Measurements from ENCODE around the gene B9D2.

- TF ChIP-seq CTCF (IDR thresholded peaks at IDR 0.05) (no peak), EZH2phosphoT487 (IDR thresholded peaks at IDR 0.05) (no peak), EZH2 (IDR thresholded peaks at IDR 0.05) (no peak)
Measured at GRCh38 chr19:41323430-41324125, 40.4 kb downstream of the B9D2 start.

Measured in neural progenitor cell (in vitro differentiated cells).